H1 (cell line): Measurements from ENCODE around the gene PACC1. TPM values are rescaled to one million over a fixed set of nuclear protein-coding genes. Genes with fewer than 3 reads are reported as not detected.

ENCODE experiments used
- CTCF ChIA-PET: fragments of 300-600 bp; sonication (Branson Sonifier 250); formaldehyde crosslinking; loops from one replicate; lab custom pipeline; 2021; ENCODE audit not compliant: partially characterized antibody; lab: Charles Lee
- POLR2A ChIA-PET: fragments of 300-600 bp; sonication (Branson Sonifier 250); formaldehyde crosslinking; loops from one replicate; lab custom pipeline; 2021; ENCODE audit warnings: inconsistent platforms; ENCODE audit not compliant: partially characterized antibody; lab: Charles Lee
- DNase-seq, 2 experiments: peaks; one replicate each; pipeline versions ENCODE4 v3.0.0 to v3.0.0-alpha.2; 2010 to 2022; ENCODE audit warnings: low spot score in 2 of 2, low read depth in 1 of 2, mixed read lengths in 1 of 2
- FAIRE-seq: peaks from 2 replicates; lab custom pipeline; 2011; peaks lifted over from hg19 to GRCh38; lab: Jason Lieb, UNC
- H2AFZ ChIP-seq: 2 replicates; pipeline ENCODE4 v1.8.1; 2012; ENCODE audit warnings: low read length, inconsistent platforms
- H2AK5ac ChIP-seq: 2 replicates; pipeline ENCODE4 v1.6.1; 2013; ENCODE audit warnings: low read depth, low read length
- H2BK120ac ChIP-seq: replicated peaks from 2 replicates; pipeline ENCODE3; 2013; ENCODE audit warnings: low read depth, low read length, inconsistent platforms
- H2BK12ac ChIP-seq: 2 replicates; pipeline ENCODE4 v1.6.1; 2013; ENCODE audit warnings: low read depth, low read length
- H2BK15ac ChIP-seq: 2 replicates; pipeline ENCODE4 v1.6.1; 2013; ENCODE audit warnings: low read length
- H2BK20ac ChIP-seq: 2 replicates; pipeline ENCODE4 v1.6.1; 2013; ENCODE audit warnings: low read length
- H2BK5ac ChIP-seq: 2 replicates; pipeline ENCODE4 v1.6.1; 2013; ENCODE audit warnings: low read depth, low read length
- H3K14ac ChIP-seq: 2 replicates; pipeline ENCODE4 v1.6.1; 2013; ENCODE audit warnings: inconsistent platforms; ENCODE audit not compliant: insufficient read length
- H3K18ac ChIP-seq: 2 replicates; pipeline ENCODE4 v1.6.1; 2013; ENCODE audit warnings: low read length; ENCODE audit errors: extremely low read depth
- H3K23ac ChIP-seq: 2 replicates; pipeline ENCODE4 v1.6.1; 2013; ENCODE audit warnings: inconsistent platforms; ENCODE audit not compliant: insufficient read length
- H3K23me2 ChIP-seq: 2 replicates; pipeline ENCODE4 v1.6.1; 2013; ENCODE audit warnings: low read depth, low read length
- H3K27ac ChIP-seq: 2 replicates; pipeline ENCODE4 v1.6.1; 2011; ENCODE audit warnings: low read depth, low read length, inconsistent platforms
- H3K27me3 ChIP-seq, 4 experiments: replicated peaks in 1 of 4; 1 replicate in 1 of 4; 2 replicates in 3 of 4; pipeline versions ENCODE4 v1.6.1 to v1.8.1; 2011 to 2013; ENCODE audit warnings: low read length in 3 of 4, mild to moderate bottlenecking in 3 of 4, inconsistent platforms in 2 of 4, mixed read lengths in 2 of 4, moderate library complexity in 1 of 4; ENCODE audit not compliant: control insufficient read depth in 3 of 4, insufficient read depth in 3 of 4; ENCODE audit errors: extremely low read depth in 1 of 4
- H3K36me3 ChIP-seq, 4 experiments: 2 replicates each; pipeline versions ENCODE4 v1.6.1 to v1.8.1; 2011 to 2013; ENCODE audit warnings: mild to moderate bottlenecking in 4 of 4, low read length in 3 of 4, moderate library complexity in 2 of 4, control low read depth in 1 of 4, inconsistent platforms in 1 of 4; ENCODE audit not compliant: insufficient read depth in 4 of 4, control insufficient read depth in 2 of 4
- H3K4ac ChIP-seq: replicated peaks from 2 replicates; pipeline ENCODE3; 2013; ENCODE audit warnings: low read length, low read depth, mixed read lengths, inconsistent platforms; ENCODE audit not compliant: insufficient read length
- H3K4me1 ChIP-seq, 4 experiments: replicated peaks in 1 of 4; 1 replicate in 1 of 4; 2 replicates in 3 of 4; pipeline versions ENCODE4 v1.6.1 to v1.8.1; 2011 to 2013; ENCODE audit warnings: low read length in 3 of 4, inconsistent platforms in 2 of 4, mixed read lengths in 1 of 4; ENCODE audit not compliant: insufficient read depth in 4 of 4, control insufficient read depth in 3 of 4
- H3K4me2 ChIP-seq, 2 experiments: 2 replicates each; pipeline versions ENCODE4 v1.6.1 to v1.8.1; 2011 to 2013; ENCODE audit warnings: low read depth in 2 of 2, low read length in 2 of 2, control low read depth in 1 of 2, inconsistent platforms in 1 of 2, mild to moderate bottlenecking in 1 of 2; ENCODE audit not compliant: insufficient read depth in 1 of 2
- H3K4me3 ChIP-seq, 4 experiments: fragments of 200-600, 300-600 bp in 1 of 4; sonication (generic), shearing (Covaris generic), sonication (Bioruptor Twin) in 1 of 4; 2 replicates each; pipeline versions ENCODE4 v1.5.1 to v1.8.1; 2011 to 2016; ENCODE audit warnings: low read length in 4 of 4, low read depth in 3 of 4, control low read depth in 2 of 4, inconsistent platforms in 2 of 4, mild to moderate bottlenecking in 2 of 4, mixed read lengths in 1 of 4, moderate library complexity in 1 of 4; ENCODE audit not compliant: insufficient read depth in 2 of 4; ENCODE audit errors: extremely low read depth in 1 of 4
- H3K56ac ChIP-seq: replicated peaks from 2 replicates; pipeline ENCODE3; 2013; ENCODE audit warnings: low read depth, mild to moderate bottlenecking, mixed read lengths, low read length, inconsistent platforms; ENCODE audit not compliant: insufficient read length
- H3K79me1 ChIP-seq: 2 replicates; pipeline ENCODE4 v1.6.1; 2013; ENCODE audit warnings: low read depth, low read length, control low read depth
- H3K79me2 ChIP-seq, 2 experiments: 2 replicates each; pipeline versions ENCODE4 v1.6.1 to v1.8.1; 2012 to 2013; ENCODE audit warnings: low read length in 2 of 2, mild to moderate bottlenecking in 2 of 2, inconsistent platforms in 1 of 2; ENCODE audit not compliant: insufficient read depth in 2 of 2, control insufficient read depth in 1 of 2
- H3K9ac ChIP-seq, 4 experiments: replicated peaks in 1 of 4; 1 replicate in 1 of 4; 2 replicates in 3 of 4; pipeline versions ENCODE4 v1.6.1 to v1.8.1; 2011 to 2013; ENCODE audit warnings: low read depth in 3 of 4, low read length in 3 of 4, control low read depth in 2 of 4, mild to moderate bottlenecking in 2 of 4, moderate library complexity in 2 of 4, inconsistent platforms in 1 of 4; ENCODE audit errors: extremely low read depth in 1 of 4
- H3K9me3 ChIP-seq, 2 experiments: 2 replicates each; pipeline versions ENCODE4 v1.6.1 to v1.8.1; 2012 to 2013; ENCODE audit warnings: mild to moderate bottlenecking in 2 of 2, moderate library complexity in 2 of 2, control low read depth in 1 of 2, inconsistent platforms in 1 of 2, low read depth in 1 of 2, low read length in 1 of 2, mixed read lengths in 1 of 2; ENCODE audit not compliant: insufficient read depth in 2 of 2
- H4K20me1 ChIP-seq, 2 experiments: replicated peaks in 1 of 2; 2 replicates each; pipeline versions ENCODE3 to v1.8.1; 2011 to 2013; ENCODE audit warnings: inconsistent platforms in 2 of 2, low read length in 2 of 2, mild to moderate bottlenecking in 1 of 2; ENCODE audit not compliant: insufficient read depth in 2 of 2, control insufficient read depth in 1 of 2
- H4K5ac ChIP-seq: 2 replicates; pipeline ENCODE4 v1.6.1; 2013; ENCODE audit warnings: low read length, low read depth, mixed read lengths, inconsistent platforms; ENCODE audit not compliant: insufficient read length
- H4K8ac ChIP-seq: 2 replicates; pipeline ENCODE4 v1.8.0; 2013; ENCODE audit warnings: mild to moderate bottlenecking, moderate library complexity, low read length, inconsistent platforms; ENCODE audit not compliant: insufficient read depth; ENCODE audit errors: extremely low read depth
- H4K91ac ChIP-seq: replicated peaks from 2 replicates; pipeline ENCODE3; 2013; ENCODE audit warnings: low read length, mixed read lengths, inconsistent platforms; ENCODE audit not compliant: insufficient read length
- BCL11A ChIP-seq, 2 experiments: IDR thresholded peaks; one replicate each; pipeline ENCODE4 v1.6.1; 2011; ENCODE audit warnings: low read depth in 2 of 2, low read length in 2 of 2, mild to moderate bottlenecking in 2 of 2
- CHD2 ChIP-seq: IDR thresholded peaks from 2 replicates; pipeline ENCODE4 v1.6.1; 2012; ENCODE audit warnings: low read length, improper control_type of control experiment
- HDAC6 ChIP-seq: IDR thresholded peaks from one replicate; pipeline ENCODE4 v1.7.1; 2012; ENCODE audit warnings: low read depth, mild to moderate bottlenecking, inconsistent platforms, low read length, moderate library complexity
- POLR2AphosphoS5 ChIP-seq: IDR thresholded peaks from 2 replicates; pipeline ENCODE4 v1.6.1; 2011; ENCODE audit warnings: low read depth, low read length
- RBBP5 ChIP-seq: IDR thresholded peaks from 2 replicates; pipeline ENCODE4 v1.7.1; 2012; ENCODE audit warnings: low read depth, mild to moderate bottlenecking, inconsistent platforms, low read length, moderate library complexity, borderline replicate concordance
- RNF2 ChIP-seq: fragments of 200-900, 300-1000 bp; sonication (generic); IDR thresholded peaks from 2 replicates; pipeline ENCODE4 v1.7.1; 2016; ENCODE audit warnings: borderline replicate concordance, low read depth, mild to moderate bottlenecking, antibody characterized with exemption, low read length; ENCODE audit not compliant: poor library complexity, severe bottlenecking; ENCODE audit errors: missing control alignments
- SIN3A ChIP-seq, 2 experiments: IDR thresholded peaks in 1 of 2; conservative IDR thresholded peaks in 1 of 2; 2 replicates each; pipeline ENCODE4 v1.6.1; 2011 to 2012; ENCODE audit warnings: low read length in 2 of 2, improper control_type of control experiment in 1 of 2, low read depth in 1 of 2, mild to moderate bottlenecking in 1 of 2
- SIRT6 ChIP-seq: IDR thresholded peaks from one replicate; pipeline ENCODE4 v1.7.1; 2012; ENCODE audit warnings: low read length, inconsistent platforms
- SP2 ChIP-seq: IDR thresholded peaks from 2 replicates; pipeline ENCODE4 v1.6.1; 2012; ENCODE audit warnings: mild to moderate bottlenecking, low read length, inconsistent platforms
- WGBS, 2 experiments: shearing (Covaris generic) in 1 of 2; methylation state at CpG; one replicate each; pipeline versions ENCODE4 v1.1.6 to v1.1.7; 2013 to 2015; ENCODE audit warnings: low lambda C conversion rate in 2 of 2, mixed read lengths in 2 of 2, inconsistent platforms in 1 of 2, low coverage in 1 of 2, missing lambda C conversion rate in 1 of 2; ENCODE audit not compliant: insufficient replicate concordance in 2 of 2, insufficient coverage in 1 of 2, insufficient read length in 1 of 2; ENCODE audit errors: extremely low coverage in 1 of 2, missing lambda C conversion rate in 1 of 2; 5-methylcytosine and 5-hydroxymethylcytosine counted together
- polyA plus RNA-seq, 7 experiments: library from polyadenylated mRNA; depleted of rRNA in 3 of 7; stranded (reverse) in 5 of 7; unstranded in 2 of 7; fragments of >200 nt in 5 of 7; fragments of 200-250 nt in 2 of 7; gene quantifications; 1 replicate in 5 of 7; 2 replicates in 1 of 7; 4 replicates in 1 of 7; pipeline versions ENCODE4 v1.2.1 to v1.2.3, GENCODE V29; 2011 to 2013; ENCODE audit warnings: missing spikeins in 2 of 7, mixed read lengths in 2 of 7
- total RNA-seq: library from RNA; stranded (reverse); fragmentation: NEBNext Ultra II Directional; extraction: Animal tissue kit (Norgen Biotek cat#: 25700); gene quantifications from 2 replicates; pipeline ENCODE4 v1.2.1, GENCODE V29; 2021
- TF ChIP-seq, protein P1 (sequence below), 3 experiments: IDR thresholded peaks; 1 replicate in 2 of 3; 2 replicates in 1 of 3; pipeline versions ENCODE4 v1.5.1 to v1.6.1; 2011; ENCODE audit warnings: low read length in 3 of 3, mild to moderate bottlenecking in 3 of 3, inconsistent platforms in 2 of 3, low read depth in 1 of 3, moderate library complexity in 1 of 3; ENCODE audit not compliant: insufficient read depth in 1 of 3; ENCODE audit errors: control extremely low read depth in 1 of 3
- TF ChIP-seq, protein P2 (sequence below): IDR thresholded peaks from 2 replicates; pipeline ENCODE4 v1.6.1; 2011; ENCODE audit warnings: low read depth, mild to moderate bottlenecking, low read length; ENCODE audit not compliant: insufficient read depth

Gene PACC1
- total and polyA plus RNA-seq, 2 of the 8 experiments (the other 6 are each of a cell fraction or from before 2014, with no cell fraction given): 18.8 to 23.5 TPM

DNA sequence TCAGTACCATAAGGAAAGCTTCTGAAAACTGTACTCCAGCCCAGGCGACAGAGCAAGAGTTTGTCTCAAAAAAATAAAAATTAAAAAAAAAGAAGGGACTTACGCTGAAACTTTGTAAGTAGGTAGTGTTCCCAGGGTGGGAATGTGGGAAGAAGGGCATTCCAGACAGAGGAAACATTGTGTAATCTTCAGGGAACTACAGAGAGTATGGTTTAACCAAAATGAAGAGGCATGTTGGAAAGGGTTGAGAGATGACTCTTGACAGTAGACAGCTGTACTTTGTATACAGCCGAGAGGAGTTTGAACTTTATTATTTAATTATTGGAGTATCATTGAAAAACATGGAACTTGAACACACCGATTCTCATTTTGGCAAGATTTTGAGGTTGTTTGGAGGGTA, 86.4 kb downstream of the PACC1 start:
- CTCF ChIA-PET: interaction anchor here (1.0 to 1.5 kb wide), 3 partner anchors 38 to 422 kb away, joined by 3 to 4 read pairs (median 4); no protein-coding TSS in a partner anchor
- no peaks in the 10 kb centered on the region for H3K79me1 ChIP-seq
- no peaks in the 10 kb centered on the region for H4K20me1 ChIP-seq
- peaks cover 0 to 15% of the 10 kb centered on the region in 2 experiments; a peak in 2 of 4 replicates for H3K79me2 ChIP-seq
- H3K4ac ChIP-seq: no peak overlapping the region
- no peak overlapping the region for H3K4me2 ChIP-seq
- no peak overlapping the region for H2AK5ac ChIP-seq
- no peak overlapping the region for H3K23ac ChIP-seq
- H3K4me1 ChIP-seq: no peaks in the 10 kb centered on the region
- no peaks in the 10 kb centered on the region; the same call in 1 of the 2 replicates for H3K23me2 ChIP-seq
- FAIRE-seq: no peak
- H2BK20ac ChIP-seq: no peak overlapping the region
- DNase-seq: no peak
- no peak overlapping the region for H3K27ac ChIP-seq
- H3K14ac ChIP-seq: no peak overlapping the region
- no peak overlapping the region for H2AFZ ChIP-seq
- WGBS, 2 experiments: 82% methylated on average over 4 of the region's 4 CpGs; no CpG with 5 or more reads in 1 of the 2 experiments
- no peaks in the 10 kb centered on the region for H3K9me3 ChIP-seq
- POLR2A ChIA-PET: no interaction called here
- H3K36me3 ChIP-seq: no peaks in the 10 kb centered on the region; a peak in 2 of 8 replicates
- no peak for TF ChIP-seq POLR2AphosphoS5
- no peak for TF ChIP-seq SIN3A (conservative IDR thresholded peaks at IDR 0.05 in 1 of 2, IDR thresholded peaks at IDR 0.05 in 1 of 2; ENCODE audit: low read depth in 1 of 2, low read length in 2 of 2)
- no peak for TF ChIP-seq CHD2
- TF ChIP-seq RBBP5: no peak
- TF ChIP-seq BCL11A (IDR thresholded peaks at IDR 0.05; ENCODE audit: low read depth in 2 of 2, low read length in 2 of 2): no peak
- TF ChIP-seq SIRT6: no peak
- TF ChIP-seq, protein P1, sequence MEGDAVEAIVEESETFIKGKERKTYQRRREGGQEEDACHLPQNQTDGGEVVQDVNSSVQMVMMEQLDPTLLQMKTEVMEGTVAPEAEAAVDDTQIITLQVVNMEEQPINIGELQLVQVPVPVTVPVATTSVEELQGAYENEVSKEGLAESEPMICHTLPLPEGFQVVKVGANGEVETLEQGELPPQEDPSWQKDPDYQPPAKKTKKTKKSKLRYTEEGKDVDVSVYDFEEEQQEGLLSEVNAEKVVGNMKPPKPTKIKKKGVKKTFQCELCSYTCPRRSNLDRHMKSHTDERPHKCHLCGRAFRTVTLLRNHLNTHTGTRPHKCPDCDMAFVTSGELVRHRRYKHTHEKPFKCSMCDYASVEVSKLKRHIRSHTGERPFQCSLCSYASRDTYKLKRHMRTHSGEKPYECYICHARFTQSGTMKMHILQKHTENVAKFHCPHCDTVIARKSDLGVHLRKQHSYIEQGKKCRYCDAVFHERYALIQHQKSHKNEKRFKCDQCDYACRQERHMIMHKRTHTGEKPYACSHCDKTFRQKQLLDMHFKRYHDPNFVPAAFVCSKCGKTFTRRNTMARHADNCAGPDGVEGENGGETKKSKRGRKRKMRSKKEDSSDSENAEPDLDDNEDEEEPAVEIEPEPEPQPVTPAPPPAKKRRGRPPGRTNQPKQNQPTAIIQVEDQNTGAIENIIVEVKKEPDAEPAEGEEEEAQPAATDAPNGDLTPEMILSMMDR (IDR thresholded peaks at IDR 0.05; ENCODE audit: control extremely low read depth in 1 of 3, insufficient read depth in 1 of 3, low read depth in 1 of 3, low read length in 3 of 3): no peak
- no peak for TF ChIP-seq SP2
- no peak for TF ChIP-seq RNF2
- TF ChIP-seq, protein P2, sequence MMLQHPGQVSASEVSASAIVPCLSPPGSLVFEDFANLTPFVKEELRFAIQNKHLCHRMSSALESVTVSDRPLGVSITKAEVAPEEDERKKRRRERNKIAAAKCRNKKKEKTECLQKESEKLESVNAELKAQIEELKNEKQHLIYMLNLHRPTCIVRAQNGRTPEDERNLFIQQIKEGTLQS: no peak
- no peak for TF ChIP-seq HDAC6
- TF ChIP-seq, all 59 proteins: peak for 0
- no peak overlapping the region for H2BK15ac ChIP-seq
- H3K27me3 ChIP-seq: no peaks in the 10 kb centered on the region
- no peak overlapping the region for H2BK12ac ChIP-seq
- H3K56ac ChIP-seq: no peak overlapping the region
- no peak overlapping the region for H3K18ac ChIP-seq
- H2BK120ac ChIP-seq: no peak overlapping the region
- no peak overlapping the region for H3K9ac ChIP-seq
- H4K91ac ChIP-seq: no peak overlapping the region
- no peak overlapping the region for H4K8ac ChIP-seq
- no peak overlapping the region for H3K4me3 ChIP-seq
- H4K5ac ChIP-seq: no peak overlapping the region
- no peak overlapping the region for H2BK5ac ChIP-seq
